HS-27A (cell line): ENCODE data around the gene IPPK.
"Not testable (repeated sequence)": the region's sequence is repeated elsewhere in the genome, so short reads cannot be mapped to it uniquely, and the experiment has no call there.

Source experiments
- DNase-seq: peaks from one replicate; pipeline ENCODE4 v3.0.0-alpha.2; 2012; ENCODE audit warnings: low read depth, missing footprints

IPPK gene

DNA sequence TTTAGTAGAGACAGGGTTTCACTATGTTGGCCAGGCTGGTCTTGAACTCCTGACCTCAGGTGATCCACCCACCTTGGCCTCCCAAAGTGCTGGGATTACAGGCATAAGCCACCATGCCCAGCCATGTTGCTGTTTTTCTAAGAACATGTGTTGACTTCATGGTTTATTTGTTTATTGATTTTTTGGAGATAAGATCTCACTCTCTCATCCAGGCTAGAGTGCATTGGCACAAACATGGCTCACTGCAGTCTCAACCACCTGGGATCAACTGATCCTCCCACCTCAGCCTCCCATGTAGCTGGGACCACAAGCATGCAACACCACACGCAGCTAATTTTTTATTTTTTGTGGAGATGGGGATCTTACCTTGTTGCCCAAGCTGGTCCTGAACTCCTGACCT lies 74.9 kb downstream of the IPPK start:
- not testable (repeated sequence) for DNase-seq

DNA sequence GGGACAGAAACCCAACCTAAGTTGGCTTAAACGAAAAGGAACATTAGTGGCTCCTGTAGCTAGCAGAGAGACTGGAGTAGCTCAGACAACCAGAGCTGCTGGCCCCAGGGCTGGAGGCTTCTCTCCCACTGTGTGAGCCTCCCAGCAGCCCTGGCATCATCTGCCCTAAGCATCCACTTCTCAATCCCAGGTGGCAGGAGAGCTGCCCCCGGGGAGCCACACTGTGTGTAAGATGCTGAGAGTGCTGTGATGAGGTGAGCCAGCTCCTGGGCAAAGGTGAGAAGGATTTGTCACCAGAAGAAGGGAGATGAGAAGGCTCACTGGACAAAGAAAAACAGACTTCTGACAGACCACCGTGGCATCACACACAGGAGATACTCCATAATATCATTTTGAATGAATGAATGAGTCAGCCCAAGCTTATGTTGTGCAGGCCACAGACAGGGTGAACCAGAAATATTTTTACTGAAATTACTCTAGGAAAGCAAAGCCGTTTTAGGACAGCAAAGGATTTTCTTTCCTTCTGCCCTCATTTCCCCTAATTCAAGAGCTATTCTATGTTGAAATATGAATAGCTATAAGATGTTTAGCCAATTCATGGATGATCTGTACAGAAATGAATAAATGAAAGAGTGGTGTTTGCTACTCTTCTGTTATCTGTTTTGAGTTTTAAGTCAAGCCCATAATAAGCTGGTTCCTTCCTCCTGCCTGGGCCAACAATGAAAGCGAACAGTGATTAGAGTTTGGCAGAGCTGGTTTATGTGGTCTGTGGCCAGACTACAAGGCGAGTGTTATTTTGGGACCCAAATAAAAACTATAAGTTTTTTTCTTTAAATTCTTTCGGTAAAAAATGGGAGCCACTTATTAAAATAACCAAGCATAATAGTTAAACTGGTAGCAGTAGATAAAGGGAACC lies 76.7 kb downstream of the IPPK start:
- no peak for DNase-seq

DNA sequence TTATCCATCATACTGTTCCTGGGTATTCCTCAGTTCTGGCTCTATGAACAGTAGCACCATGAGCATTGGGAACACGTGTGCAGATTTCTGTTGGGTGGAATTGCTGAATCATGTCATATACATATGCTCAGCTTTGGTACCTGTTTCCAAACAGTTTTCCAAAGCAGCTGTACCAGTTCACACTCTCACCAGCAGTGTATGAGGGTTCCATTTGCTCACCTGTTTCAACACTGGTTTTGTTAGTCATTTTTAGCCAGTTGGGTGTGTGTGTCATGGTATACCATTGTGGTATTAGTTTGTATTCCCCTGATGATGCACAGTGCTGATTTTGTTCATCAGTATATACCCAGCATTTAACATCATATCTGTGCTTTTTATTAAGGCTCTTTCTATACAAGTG lies 77.4 kb downstream of the IPPK start:
- no peak for DNase-seq

DNA sequence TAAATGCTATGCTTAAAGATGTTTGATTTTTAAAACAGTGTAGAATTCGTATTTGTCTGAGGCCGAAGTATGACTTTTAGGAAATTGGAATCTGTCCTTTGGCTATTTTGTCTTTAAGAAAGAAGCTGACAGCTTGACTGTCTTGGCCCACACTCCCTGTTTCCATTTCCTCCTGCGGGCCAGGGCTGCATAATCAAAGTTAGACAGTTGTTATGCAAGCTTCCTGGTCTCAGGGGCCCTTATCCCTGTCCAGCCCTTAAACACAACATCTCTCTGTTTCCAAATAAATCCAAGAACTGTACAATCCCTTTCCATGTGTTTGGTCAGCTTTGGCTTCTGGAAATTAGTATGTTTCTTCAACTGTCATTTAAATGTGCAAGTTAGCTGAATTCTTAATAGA lies 79.6 kb downstream of the IPPK start:
- DNase-seq: no peak

DNA sequence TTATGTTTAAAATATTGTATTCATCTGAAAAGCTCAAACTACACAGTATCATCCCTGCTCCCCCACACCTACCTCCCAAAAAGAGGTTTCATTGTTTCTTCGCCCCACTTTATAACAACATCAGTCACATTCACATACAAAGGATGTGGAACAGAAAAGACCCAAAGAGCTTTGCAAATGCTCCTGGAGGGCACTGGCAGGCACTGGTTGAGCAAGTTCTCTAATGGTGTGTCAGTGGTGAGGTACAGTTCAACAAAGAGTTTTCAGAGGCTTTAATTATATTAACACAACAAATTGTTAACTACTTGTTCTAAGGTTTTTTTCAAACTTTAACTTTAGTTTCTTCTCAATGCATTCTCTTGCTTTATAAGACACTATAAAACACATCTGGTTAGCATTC lies 80.0 kb downstream of the IPPK start:
- DNase-seq: no peak

DNA sequence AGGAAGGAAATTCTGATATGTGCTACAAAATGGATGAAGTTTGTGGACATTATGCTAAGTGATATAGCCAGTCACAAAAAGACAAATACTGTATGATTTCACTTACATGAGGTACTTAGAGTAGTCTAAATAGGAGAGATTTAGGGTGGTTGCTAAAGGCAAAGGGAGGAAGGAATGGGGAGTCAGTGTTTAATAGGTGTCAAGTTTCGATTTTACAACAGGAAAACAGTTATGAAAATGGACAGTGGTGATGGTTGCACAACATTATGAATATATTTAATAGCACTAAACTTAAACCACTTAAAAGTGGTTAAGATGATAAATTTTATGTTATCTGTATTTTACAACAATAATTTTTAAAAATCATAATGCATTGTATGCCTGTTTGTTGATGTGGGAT lies 93.8 kb downstream of the IPPK start:
- no peak for DNase-seq

DNA sequence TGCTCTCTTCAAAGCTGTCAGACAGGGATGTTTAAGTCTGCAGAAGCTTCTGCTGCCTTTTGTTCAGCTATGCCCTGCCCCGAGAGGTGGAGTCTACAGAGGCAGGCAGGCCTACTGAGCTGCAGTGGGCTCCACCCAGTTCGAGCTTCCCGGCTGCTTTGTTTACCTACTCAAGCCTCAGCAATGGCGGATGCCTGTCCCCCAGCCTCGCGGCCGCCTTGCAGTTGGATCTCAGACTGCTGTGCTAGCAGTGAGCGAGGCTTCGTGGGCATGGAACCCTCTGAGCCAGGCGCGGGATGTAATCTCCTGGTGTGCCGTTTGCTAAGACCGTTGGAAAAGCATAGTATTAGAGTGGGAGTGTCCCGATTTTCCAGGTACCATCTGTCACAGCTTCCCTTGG lies 96.3 kb downstream of the IPPK start:
- not testable (repeated sequence) for DNase-seq

DNA sequence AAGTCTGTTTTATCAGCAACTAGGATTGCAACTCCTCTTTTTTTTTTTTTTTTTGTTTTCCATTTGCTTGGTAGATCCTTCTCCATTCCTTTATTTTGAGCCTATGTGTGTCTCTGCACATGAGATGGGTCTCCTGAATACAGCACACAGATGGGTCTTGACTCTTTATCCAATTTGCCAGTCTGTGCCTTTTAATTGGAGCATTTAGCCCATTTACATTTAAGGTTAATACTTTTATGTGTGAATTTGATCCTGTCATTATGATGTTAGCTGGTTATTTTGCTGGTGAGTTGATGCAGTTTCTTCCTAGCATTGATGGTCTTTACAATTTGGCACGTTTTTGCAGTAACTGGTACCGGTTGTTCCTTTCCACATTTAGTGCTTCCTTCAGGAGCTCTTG lies 98.1 kb downstream of the IPPK start:
- not testable (repeated sequence) for DNase-seq

DNA sequence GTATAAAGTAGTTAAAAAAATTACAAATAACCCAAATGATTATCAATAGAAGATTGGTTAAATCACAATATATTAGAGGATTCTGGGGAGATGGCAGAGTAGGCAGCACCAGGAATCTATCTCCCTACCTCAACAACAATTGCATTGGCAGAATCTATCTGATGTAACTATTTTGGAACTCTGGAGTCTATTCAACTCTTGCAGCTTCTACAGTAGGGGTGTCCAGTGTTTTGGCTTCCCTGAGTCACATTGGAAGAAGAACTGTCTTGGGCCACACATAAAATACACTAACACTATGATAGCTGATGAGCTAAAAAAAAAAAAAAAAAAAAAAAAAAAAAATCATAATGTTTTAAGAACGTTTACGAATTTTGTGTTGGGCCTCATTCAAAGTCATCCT lies 104.9 kb downstream of the IPPK start:
- no peak for DNase-seq

DNA sequence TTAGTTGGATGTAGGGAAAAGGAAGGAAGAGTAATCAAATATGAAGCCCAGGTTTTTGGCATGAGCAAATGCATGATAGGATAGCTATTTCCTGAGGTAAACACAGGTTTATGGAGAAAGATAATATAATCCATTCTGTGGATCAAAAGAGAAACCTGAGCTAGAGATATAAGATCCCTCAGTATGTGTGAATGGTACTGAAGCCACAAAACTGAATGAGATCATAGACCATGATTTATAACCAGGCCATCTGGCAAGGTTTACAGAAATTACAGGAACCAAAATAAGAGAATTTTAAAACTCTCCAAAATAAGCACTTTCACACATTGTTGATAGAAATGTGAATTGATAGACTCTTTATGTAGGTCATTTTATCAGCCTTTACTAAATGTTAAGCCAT lies 105.4 kb downstream of the IPPK start:
- no peak for DNase-seq
